Measurements from ENCODE around the gene ING3. TPM values are rescaled to one million over a fixed set of nuclear protein-coding genes. Genes with fewer than 3 reads are reported as not detected.

Gene ING3
- total RNA-seq, 8 experiments from 2014 or later = 9.2 to 30.6 (median 15.8) TPM

DNA sequence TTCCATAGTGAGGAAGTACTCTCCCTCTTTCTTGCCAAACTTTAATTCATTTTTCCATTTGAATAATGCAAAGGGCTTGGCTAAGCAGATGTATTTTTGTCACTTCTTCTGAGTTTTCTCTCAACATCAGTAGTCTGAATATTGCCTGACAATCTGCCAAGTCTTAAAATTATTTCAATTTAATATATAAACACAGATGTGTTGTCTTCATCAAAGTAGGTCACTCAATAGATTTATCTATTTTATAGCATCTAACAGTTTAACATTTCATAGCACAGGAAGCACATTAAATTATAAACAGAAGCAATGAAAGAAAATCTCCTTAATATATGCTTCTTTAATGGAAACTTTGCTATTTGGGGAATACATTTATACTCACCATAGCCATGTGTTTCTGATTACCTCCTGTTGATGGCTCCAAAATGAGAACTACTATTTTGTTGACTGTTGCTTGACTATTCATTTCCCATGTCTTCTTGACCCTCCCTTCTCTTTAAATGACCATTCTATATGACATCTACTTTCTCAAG, 42.5 kb downstream of the ING3 start:
- ATAC-seq (replicated peaks in 6 of 8) = peak in 3 of 8 experiments; percentile 10 to 75 (median 22)
- H3K4me3 ChIP-seq = no peak overlapping the region
- in situ Hi-C loops (cut with MboI; ENCODE audit: low pct_unique_long_range_greater_than_20kb in 2 of 9, low sequenced_read_pairs in 9 of 9, unreplicated experiment in 9 of 9) = loop anchor here in 3 of 9 experiments (25.0 kb wide), 2 partner anchors 94 to 344 kb away; partner anchors contain the start of gene WNT16 (in 1 of the 3)
- H3K27ac ChIP-seq = no peak overlapping the region
- no peaks in the 10 kb centered on the region for H3K4me1 ChIP-seq (replicated peaks in 1 of 2)

DNA sequence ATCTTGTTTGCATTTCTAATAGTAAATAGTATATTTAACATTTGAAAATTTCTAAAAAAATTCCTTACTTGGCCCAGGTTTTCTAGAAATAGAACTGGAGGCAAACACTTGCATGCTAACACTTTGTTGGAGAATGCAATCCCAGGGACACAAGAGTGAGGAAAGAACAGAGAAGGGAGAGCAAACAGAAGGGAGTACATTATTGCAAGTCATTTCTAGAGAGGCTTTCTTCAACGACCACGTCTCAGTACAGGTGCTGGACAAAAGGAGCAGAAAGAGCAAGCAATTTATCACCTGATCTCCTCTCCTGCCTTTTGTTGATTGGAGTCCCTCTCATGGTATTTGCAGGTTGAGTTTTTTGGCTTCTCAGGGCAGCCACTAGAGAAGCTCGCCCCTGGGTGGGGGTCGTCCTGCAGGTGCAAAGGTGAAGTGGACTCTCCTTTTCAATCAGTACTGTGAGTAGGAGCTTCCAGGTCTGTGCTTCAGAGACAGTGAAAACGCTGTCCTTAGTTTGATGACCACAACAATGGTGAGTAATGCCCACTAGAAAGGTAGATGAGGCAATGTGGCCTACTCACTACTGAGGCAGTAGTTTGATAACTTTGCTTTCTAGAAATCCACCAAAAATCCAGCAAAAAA, 43.1 kb downstream of the ING3 start:
- ATAC-seq (replicated peaks in 6 of 8) = no peak
- Histone ChIP-seq H3K4me3 (no peak overlapping the region), H3K4me1 (replicated peaks in 1 of 2) (no peaks in the 10 kb centered on the region), H3K27ac (no peak overlapping the region)
- in situ Hi-C loops (cut with MboI; ENCODE audit: low pct_unique_long_range_greater_than_20kb in 2 of 9, low sequenced_read_pairs in 9 of 9, unreplicated experiment in 9 of 9) = loop anchor here in 3 of 9 experiments (25.0 kb wide), 2 partner anchors 94 to 344 kb away; partner anchors contain the start of gene WNT16 (in 1 of the 3)
- 50 to 100% (median 90%) methylated on average over 1 to 4 of the region's 5 CpGs; no CpG with 5 or more reads in 4 of the 10 experiments for WGBS, 10 experiments

DNA sequence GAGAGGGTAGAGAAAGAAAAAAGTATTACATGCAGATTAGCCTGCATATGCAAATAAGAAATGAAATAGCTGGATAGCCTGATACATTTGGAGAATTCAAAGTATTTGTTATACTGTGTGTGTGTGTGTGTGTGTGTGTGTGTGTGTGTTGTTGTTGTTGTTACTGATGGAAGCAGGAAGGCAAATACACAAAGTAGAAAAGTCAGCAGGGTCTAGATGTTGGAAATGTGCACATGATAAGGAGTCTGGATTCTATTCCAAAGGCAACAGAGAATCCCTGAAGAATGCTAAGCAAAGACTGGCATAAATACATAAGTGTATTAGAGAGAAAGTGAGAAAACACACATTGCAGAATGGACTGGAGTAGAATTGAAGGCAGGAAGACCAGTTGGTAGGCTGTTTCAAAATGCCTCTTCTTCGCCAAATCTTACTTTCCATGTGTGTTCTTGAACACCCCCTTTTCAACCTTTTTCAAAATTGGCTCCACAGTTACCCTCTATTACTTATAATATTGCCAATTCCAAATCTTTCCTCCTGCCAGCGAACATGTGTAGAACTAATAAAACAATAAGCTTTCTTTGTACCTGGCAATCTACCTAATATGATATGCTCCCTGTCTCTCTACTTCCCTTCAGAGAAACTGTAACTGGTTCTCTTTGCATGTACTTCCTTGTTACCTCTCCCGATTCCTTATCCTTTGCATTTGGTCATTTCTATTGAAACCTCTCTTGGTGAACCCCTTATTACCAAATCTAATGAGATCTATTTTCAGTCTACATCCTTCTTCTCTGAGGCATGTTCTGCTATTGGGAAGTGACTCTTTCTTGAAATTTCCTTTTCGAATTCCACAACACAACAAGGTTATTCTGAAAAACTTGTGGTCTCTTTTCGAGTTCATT, 44.2 kb downstream of the ING3 start:
- Histone ChIP-seq H3K4me3 (no peak overlapping the region), H3K27ac (no peak overlapping the region), H3K4me1 (replicated peaks in 1 of 2) (no peaks in the 10 kb centered on the region)
- peak in 1 of 8 experiments; percentile 10 for ATAC-seq (replicated peaks in 6 of 8)
- in situ Hi-C loops (cut with MboI; ENCODE audit: low pct_unique_long_range_greater_than_20kb in 2 of 9, low sequenced_read_pairs in 9 of 9, unreplicated experiment in 9 of 9) = loop anchor here in 3 of 9 experiments (25.0 kb wide), 2 partner anchors 93 to 343 kb away; partner anchors contain the start of gene WNT16 (in 1 of the 3)
- 72 to 100% (median 91%) methylated on average over 1 to 5 of the region's 5 CpGs for WGBS, 10 experiments

DNA sequence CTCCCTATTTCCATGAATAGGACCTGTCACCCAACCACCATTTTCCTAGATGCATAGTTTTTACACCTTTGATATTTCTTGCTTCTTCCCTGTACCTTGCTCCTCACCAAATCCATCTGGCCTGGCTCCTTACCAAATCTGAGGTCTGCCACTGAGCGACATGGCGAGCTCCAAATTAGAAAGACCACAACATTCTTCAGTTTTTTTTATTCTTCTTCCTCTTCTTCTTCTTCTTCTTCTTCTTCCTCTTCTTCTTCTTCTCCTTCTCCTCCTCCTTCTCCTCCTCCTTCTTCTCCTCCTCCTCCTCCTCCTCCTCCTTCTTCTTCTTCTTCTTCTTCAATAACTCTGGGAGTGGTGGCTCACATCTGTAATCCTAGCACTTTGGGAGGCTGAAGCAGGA, 45.1 kb downstream of the ING3 start:
- no peaks in the 10 kb centered on the region for H3K4me1 ChIP-seq (replicated peaks in 1 of 2)
- no peak for ATAC-seq (replicated peaks in 6 of 8)
- no peak overlapping the region for H3K4me3 ChIP-seq
- in situ Hi-C loops (cut with MboI; ENCODE audit: low pct_unique_long_range_greater_than_20kb in 2 of 9, low sequenced_read_pairs in 9 of 9, unreplicated experiment in 9 of 9) = loop anchor here in 3 of 9 experiments (25.0 kb wide), 2 partner anchors 92 to 342 kb away; partner anchors contain the start of gene WNT16 (in 1 of the 3)
- WGBS, 10 experiments = 67 to 100% (median 93%) methylated on average over 1 to 2 of the region's 2 CpGs; no CpG with 5 or more reads in 1 of the 10 experiments
- no peak overlapping the region for H3K27ac ChIP-seq

DNA sequence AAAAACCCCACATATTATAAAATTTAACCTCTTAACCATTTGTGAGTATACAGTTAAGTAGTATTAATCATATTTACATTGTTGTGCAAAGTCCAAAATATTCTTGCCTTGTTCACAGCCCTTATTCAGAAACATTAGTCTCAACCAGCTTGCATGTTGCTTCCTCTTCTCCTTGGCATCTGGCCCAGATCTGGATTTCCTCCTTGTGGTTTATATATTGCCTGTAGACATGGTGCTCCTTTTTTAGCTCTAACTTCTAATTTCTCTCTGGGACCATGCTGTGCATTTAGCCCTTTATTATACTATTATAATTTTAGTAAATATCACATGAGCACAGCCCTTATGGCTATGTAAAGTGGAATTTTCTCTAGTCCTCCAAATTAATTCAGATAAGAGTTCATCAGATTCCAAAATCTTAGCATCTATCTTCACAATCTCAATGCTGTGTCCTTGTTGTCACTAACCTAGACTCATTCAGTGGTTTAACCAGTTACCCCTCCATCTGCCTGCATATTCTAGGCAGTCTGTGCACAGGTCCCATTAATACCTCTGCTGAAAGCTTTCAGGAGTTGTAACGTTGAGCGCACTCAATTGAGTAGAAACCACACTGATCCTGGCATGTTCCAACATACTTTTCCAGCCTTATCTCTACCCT, 45.9 kb downstream of the ING3 start:
- ATAC-seq (replicated peaks in 6 of 8) = peak in 3 of 8 experiments; percentile 25 to 45 (median 32)
- no peak overlapping the region for H3K4me3 ChIP-seq
- in situ Hi-C loops (cut with MboI; ENCODE audit: low pct_unique_long_range_greater_than_20kb in 2 of 9, low sequenced_read_pairs in 9 of 9, unreplicated experiment in 9 of 9) = loop anchor here in 3 of 9 experiments (25.0 kb wide), 2 partner anchors 91 to 341 kb away; partner anchors contain the start of gene WNT16 (in 1 of the 3)
- H3K4me1 ChIP-seq (replicated peaks in 1 of 2) = no peaks in the 10 kb centered on the region
- H3K27ac ChIP-seq = no peak overlapping the region
- WGBS, 10 experiments = 86 to 100% (median 100%) methylated on average over 1 to 2 of the region's 2 CpGs; no CpG with 5 or more reads in 5 of the 10 experiments

DNA sequence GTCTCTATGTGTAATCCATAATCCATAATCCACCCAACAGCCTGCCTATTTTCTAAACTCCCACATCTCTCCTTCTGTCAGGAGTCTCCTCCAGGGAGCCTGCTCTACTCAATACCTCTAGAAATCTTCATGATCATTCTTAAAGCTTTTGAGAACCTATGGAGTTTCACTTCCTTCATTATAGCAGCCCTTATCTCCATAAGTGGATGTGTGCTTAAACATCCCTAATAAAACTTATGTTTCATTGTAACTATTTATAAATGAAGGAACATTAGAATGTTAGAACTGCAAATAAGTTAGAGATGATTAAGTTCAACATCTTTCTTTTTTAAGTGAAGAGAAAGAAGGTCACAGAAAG, 46.4 kb downstream of the ING3 start:
- H3K27ac ChIP-seq = no peak overlapping the region
- H3K4me3 ChIP-seq = no peak overlapping the region
- no peaks in the 10 kb centered on the region for H3K4me1 ChIP-seq (replicated peaks in 1 of 2)
- in situ Hi-C loops (cut with MboI; ENCODE audit: low pct_unique_long_range_greater_than_20kb in 2 of 9, low sequenced_read_pairs in 9 of 9, unreplicated experiment in 9 of 9) = loop anchor here in 3 of 9 experiments (25.0 kb wide), 2 partner anchors 90 to 340 kb away; partner anchors contain the start of gene WNT16 (in 1 of the 3)
- ATAC-seq (replicated peaks in 6 of 8) = no peak

DNA sequence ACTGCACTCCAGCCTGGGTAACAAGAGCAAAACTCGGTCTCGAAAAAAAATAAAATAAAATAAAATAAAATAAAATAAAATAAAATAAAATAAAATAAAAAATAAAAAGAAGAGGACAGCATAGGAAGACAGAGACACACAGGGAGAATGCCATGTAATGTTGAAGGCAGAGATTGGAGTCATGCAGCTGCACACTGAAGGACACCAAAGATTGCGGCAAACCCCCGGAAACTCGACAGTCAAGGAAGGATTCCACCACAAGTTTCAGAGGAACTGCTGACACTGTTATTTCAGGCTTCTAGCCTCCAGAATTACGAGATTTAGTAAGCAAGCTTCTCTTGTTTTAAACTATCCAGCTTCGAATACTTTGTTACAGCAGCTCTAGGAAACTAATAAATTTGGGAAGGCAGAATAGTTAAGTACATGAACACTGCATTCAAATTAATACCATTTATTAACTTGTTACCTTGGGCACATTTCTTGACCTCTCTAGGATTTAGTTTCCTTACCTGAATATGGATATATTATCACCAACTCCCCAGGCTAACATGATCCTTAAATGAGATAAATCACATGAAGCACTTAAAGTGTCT, 47.4 kb downstream of the ING3 start:
- no peaks in the 10 kb centered on the region for H3K4me1 ChIP-seq (replicated peaks in 1 of 2)
- no peak overlapping the region for H3K4me3 ChIP-seq
- in situ Hi-C loops (cut with MboI; ENCODE audit: low pct_unique_long_range_greater_than_20kb in 2 of 9, low sequenced_read_pairs in 9 of 9, unreplicated experiment in 9 of 9) = loop anchor here in 3 of 9 experiments (25.0 kb wide), 2 partner anchors 89 to 339 kb away; partner anchors contain the start of gene WNT16 (in 1 of the 3)
- no peak for ATAC-seq (replicated peaks in 6 of 8)
- no peak overlapping the region for H3K27ac ChIP-seq
- WGBS, 10 experiments = 52 to 97% (median 83%) methylated on average over 2 to 7 of the region's 7 CpGs; no CpG with 5 or more reads in 1 of the 10 experiments

DNA sequence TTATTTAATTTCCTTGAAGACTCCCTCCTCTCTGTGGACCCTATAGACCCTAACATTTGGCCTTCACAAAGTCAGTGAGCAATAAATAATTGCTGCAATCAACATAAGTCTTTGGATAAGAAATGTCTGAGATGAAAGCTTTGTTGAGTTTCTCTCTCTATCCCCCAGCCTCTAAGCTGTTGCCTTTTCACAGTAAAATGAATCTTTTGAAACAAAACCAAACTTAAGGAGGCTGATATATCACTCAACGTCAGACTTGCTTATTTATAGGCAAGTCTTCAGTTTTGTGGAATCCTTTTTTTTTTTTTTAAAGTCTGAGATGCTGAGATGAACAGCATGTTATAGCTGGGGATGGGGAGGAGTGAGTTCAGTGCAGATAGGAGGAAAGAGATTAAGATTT, 47.9 kb downstream of the ING3 start:
- 0 to 100% (median 68%) methylated on average over 1 of the region's 1 CpG; no CpG with 5 or more reads in 2 of the 10 experiments for WGBS, 10 experiments
- Histone ChIP-seq H3K27ac (no peak overlapping the region), H3K4me1 (replicated peaks in 1 of 2) (no peaks in the 10 kb centered on the region), H3K4me3 (no peak overlapping the region)
- in situ Hi-C loops (cut with MboI; ENCODE audit: low pct_unique_long_range_greater_than_20kb in 2 of 9, low sequenced_read_pairs in 9 of 9, unreplicated experiment in 9 of 9) = loop anchor here in 3 of 9 experiments (25.0 kb wide), 2 partner anchors 89 to 339 kb away; partner anchors contain the start of gene WNT16 (in 1 of the 3)
- no peak for ATAC-seq (replicated peaks in 6 of 8)

DNA sequence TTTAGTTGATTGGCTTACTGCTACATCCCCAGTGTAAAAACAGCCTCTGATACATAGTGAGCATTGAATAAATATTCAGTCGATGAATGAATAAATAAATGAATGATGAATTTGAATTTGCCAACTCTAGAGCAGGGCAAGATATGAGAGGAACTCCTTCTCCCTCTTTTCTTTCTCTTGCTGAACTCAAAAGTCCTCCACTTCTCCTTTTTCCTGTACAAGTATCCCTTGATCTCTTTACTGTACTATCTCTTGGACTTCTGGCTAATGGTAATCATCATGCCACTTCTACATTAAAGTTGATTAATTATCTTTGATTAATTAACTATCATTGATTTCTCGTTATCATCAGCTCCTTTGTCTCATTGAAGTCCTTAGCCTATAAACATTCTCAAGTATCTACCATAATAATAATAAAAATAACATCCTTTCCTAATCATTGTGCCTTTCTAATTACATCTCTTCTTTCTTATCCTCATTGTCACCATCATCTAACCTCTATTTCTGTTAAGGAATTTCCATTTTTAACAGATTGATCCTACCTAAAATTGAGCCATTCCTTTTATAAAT, 48.5 kb downstream of the ING3 start:
- ATAC-seq (replicated peaks in 6 of 8) = no peak
- Histone ChIP-seq H3K4me3 (no peak overlapping the region), H3K27ac (no peak overlapping the region), H3K4me1 (replicated peaks in 1 of 2) (no peaks in the 10 kb centered on the region)
- 43 to 100% (median 66%) methylated on average over 1 to 2 of the region's 2 CpGs for WGBS, 10 experiments
- in situ Hi-C loops (cut with MboI; ENCODE audit: low pct_unique_long_range_greater_than_20kb in 2 of 9, low sequenced_read_pairs in 9 of 9, unreplicated experiment in 9 of 9) = loop anchor here in 3 of 9 experiments (25.0 kb wide), 2 partner anchors 88 to 338 kb away; partner anchors contain the start of gene WNT16 (in 1 of the 3)

DNA sequence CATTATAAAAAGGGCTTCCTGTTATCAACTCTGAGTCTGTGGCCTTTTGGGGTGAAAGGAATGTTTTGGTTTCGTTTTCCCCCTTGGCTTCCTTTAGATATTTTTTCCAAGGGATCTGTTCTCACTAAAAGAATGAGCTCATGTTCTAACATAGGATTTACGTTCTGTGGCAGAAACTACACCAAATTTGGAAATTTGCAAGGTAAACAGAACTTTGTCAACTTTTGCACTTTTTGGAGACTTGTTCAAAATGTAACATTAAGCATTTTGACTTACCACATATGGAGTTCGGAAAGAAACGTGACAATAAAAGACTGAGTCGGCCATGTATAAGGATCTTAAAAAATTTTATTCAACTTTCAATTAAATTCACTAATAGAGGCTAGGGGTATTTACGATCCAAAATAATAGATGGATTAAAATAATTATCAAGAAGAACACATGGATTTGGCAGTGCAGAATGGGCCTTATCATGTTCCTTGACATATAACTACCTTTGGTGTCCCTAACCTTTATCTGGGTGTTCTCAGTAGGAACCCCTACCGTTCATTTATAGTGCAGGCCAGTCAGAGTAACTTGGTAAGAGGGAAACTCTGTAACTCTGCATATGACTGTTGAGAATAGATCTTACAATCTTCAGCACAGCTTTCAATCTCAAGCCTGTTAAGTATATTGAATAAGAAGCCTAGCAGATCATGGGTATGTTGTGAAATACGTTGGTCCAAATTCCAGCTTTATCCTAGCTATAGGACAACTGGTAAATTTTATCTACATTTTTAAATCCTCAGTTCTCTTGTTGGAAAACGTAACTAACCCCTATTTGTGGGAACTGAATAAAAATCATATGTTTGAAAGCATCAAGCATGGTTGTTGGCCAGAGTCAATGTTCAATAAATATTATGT, 49.8 kb downstream of the ING3 start:
- Histone ChIP-seq H3K27ac (no peak overlapping the region), H3K4me1 (replicated peaks in 1 of 2) (no peaks in the 10 kb centered on the region), H3K4me3 (no peak overlapping the region)
- WGBS, 10 experiments = 10 to 100% (median 77%) methylated on average over 1 to 9 of the region's 9 CpGs
- peak in 2 of 8 experiments; percentile 47 to 65 for ATAC-seq (replicated peaks in 6 of 8)
- in situ Hi-C loops (cut with MboI; ENCODE audit: low pct_unique_long_range_greater_than_20kb in 2 of 9, low sequenced_read_pairs in 9 of 9, unreplicated experiment in 9 of 9) = no loop called here

DNA sequence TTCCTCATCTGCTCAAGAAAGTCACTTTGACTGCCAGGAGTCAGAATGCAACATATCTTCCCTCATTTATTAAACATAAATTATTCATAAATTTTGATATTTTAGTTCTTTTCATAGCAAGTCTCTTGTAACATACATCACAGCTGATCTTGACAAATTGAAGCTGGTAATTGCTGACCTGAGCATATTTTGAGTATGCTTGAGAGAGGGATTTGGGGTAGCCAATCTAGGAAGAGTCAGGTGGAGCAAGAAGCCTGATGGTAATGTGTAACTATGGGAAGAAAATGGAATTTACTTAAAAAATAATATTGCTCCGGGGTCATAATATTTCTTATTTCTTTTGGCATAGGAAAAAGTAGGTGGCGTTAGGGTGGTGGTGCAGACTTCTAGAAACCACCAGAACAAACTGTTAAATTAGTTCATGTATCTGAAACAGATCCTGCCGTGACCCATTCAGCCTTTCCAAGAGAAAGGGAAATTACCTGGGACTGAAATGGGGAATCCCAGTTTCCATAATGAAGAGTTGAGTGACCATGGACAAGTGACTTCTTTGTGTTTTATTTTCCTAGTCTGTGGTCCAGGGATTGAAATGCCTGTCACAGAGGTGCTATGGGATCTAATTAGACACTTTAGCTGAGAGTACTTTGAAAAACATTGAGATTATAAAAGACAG, 50.8 kb downstream of the ING3 start:
- Histone ChIP-seq H3K4me1 (replicated peaks in 1 of 2) (no peaks in the 10 kb centered on the region), H3K4me3 (no peak overlapping the region), H3K27ac (no peak overlapping the region)
- WGBS, 10 experiments = 20 to 100% (median 79%) methylated on average over 1 to 3 of the region's 3 CpGs
- in situ Hi-C loops (cut with MboI; ENCODE audit: low pct_unique_long_range_greater_than_20kb in 2 of 9, low sequenced_read_pairs in 9 of 9, unreplicated experiment in 9 of 9) = no loop called here
- no peak for ATAC-seq (replicated peaks in 6 of 8)

Data from motor neuron (in vitro differentiated cells).